Thyroid gland (tissue), 4 donors: Measurements from ENCODE around the gene BTN3A1.
"Not testable (repeated sequence)": the region's sequence is repeated elsewhere in the genome, so short reads cannot be mapped to it uniquely, and the experiment has no call there.

Experiments
- POLR2A ChIP-seq, 2 donors: fragments of 450-650 bp; IDR thresholded peaks; one replicate each; pipeline ENCODE4 v1.6.1; 2017; ENCODE audit warnings: antibody characterized with exemption in 2 of 2, mild to moderate bottlenecking in 2 of 2, moderate library complexity in 1 of 2
- TF ChIP-seq, protein P1 (sequence below), 6 experiments: fragments of 200-600 bp in 3 of 6; fragments of 450-650 bp in 3 of 6; sonication (generic) in 3 of 6; IDR thresholded peaks; one replicate each; pipeline ENCODE4 v1.5.1; 2016 to 2019; ENCODE audit warnings: antibody characterized with exemption in 6 of 6, mild to moderate bottlenecking in 2 of 6, inconsistent platforms in 1 of 6, moderate library complexity in 1 of 6

- TF ChIP-seq, protein P1, sequence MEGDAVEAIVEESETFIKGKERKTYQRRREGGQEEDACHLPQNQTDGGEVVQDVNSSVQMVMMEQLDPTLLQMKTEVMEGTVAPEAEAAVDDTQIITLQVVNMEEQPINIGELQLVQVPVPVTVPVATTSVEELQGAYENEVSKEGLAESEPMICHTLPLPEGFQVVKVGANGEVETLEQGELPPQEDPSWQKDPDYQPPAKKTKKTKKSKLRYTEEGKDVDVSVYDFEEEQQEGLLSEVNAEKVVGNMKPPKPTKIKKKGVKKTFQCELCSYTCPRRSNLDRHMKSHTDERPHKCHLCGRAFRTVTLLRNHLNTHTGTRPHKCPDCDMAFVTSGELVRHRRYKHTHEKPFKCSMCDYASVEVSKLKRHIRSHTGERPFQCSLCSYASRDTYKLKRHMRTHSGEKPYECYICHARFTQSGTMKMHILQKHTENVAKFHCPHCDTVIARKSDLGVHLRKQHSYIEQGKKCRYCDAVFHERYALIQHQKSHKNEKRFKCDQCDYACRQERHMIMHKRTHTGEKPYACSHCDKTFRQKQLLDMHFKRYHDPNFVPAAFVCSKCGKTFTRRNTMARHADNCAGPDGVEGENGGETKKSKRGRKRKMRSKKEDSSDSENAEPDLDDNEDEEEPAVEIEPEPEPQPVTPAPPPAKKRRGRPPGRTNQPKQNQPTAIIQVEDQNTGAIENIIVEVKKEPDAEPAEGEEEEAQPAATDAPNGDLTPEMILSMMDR (IDR thresholded peaks at IDR 0.05), result not testable (repeated sequence)
- TF ChIP-seq POLR2A (IDR thresholded peaks at IDR 0.05), result not testable (repeated sequence)
Measured at GRCh38 chr6:26418795-26419194, 16.7 kb downstream of the BTN3A1 start.
